ENCODE measurements around the gene UBE2J2.

UBE2J2 gene

GRCh38 chr1:1225238-1225845, 48.3 kb downstream of the UBE2J2 start:
- DNase-seq: no peak

DNA sequence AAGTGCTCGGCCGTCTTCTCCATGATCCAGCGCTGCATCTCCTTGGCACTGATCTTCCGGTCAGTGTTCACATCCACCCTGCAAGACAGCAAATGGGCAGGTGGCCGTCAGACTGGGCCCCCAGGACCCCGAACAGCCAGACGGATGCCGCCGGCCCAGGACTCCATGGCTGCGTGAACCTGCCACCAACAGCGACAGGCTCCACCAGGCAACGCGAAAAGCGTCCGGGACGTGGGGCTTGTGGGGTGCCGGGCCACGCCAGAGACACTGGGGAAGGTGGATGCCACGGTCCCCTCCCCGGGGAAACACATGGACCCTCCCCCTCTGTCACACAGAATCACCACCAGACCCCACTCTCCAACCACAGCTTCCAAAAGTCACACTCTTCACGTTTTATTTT, 49.8 kb downstream of the UBE2J2 start:
- DNase-seq: no peak

- no peak for DNase-seq
These were observed 50.3 kb downstream of the UBE2J2 start for GRCh38 chr1:1223321-1223720.

- no peak for DNase-seq
These were observed 51.0 kb downstream of the UBE2J2 start for GRCh38 chr1:1222575-1223225.

DNA sequence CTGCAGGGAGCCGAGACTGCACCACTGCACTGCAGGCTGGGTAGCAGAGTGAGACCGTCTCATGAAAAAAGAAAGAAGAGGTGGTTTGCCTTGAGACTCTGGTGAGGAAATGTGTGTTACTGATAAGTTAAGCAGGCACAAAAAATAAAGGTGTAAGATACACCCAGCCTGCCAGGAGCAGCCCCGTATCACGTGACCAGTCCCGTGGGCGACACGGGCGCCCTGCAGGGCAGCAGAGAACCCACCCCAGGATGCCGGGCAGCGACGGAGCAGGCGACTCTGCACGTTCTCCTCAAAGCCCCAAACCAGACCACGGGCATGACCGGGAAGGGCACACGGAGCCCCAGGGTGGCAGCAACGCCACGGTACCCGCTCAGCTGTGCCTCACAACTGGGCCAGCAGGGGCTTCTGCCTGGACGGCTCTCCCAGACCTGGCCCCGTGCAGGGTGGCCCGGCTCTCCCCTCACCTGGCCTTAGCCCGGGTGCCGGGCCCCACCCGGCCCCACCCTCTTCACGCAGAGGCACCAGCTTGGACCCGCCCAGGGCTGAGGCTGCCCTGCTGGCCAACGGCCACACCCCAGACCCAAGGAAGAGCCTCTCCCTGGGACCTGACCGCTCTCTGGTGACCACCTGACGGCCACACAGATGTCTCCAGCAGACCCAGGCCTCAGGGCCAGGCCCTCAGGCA, 51.6 kb downstream of the UBE2J2 start:
- DNase-seq: no peak

DNA sequence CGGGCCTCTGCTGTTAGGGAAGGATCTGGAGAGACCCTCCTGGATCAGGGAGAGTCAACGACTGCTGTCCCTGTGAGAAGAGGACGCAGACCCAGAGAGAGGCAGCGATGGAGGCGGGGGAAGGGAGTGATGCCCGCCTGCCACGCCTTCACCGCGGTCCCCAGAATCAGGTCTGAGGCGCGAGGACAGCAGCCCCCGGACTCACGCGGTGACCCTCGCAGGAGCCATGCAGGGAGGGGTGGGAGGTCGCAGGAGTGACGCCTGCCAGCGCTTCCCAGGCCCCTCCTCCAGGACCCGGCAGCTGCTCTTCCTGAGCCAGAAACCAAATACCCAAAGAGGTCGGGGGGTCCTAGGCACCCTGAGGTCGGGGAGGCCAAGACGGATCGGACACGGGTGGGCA, 53.5 kb downstream of the UBE2J2 start:
- DNase-seq: no peak

DNA sequence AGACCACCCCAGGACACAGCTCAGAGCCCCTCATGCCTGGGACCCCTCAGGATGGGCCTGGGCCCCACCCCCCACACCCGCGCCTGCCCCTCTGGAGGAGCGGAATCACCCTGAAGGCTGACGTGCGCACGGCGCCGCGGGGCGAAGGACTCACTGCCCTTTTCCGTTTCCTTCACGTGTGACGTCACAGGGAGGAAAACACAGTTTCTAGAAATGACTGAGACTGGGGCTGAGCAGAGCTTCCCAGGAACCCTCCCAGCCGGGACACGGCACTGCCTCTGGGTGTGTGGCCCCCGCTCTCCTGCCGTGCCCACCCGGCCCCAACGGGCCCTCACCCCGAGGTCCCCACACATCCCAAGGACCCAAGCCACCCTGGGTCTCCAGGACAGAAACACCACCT, 54.3 kb downstream of the UBE2J2 start:
- no peak for DNase-seq

- DNase-seq: no peak
These were observed 55.0 kb downstream of the UBE2J2 start for GRCh38 chr1:1218524-1219200.

DNA sequence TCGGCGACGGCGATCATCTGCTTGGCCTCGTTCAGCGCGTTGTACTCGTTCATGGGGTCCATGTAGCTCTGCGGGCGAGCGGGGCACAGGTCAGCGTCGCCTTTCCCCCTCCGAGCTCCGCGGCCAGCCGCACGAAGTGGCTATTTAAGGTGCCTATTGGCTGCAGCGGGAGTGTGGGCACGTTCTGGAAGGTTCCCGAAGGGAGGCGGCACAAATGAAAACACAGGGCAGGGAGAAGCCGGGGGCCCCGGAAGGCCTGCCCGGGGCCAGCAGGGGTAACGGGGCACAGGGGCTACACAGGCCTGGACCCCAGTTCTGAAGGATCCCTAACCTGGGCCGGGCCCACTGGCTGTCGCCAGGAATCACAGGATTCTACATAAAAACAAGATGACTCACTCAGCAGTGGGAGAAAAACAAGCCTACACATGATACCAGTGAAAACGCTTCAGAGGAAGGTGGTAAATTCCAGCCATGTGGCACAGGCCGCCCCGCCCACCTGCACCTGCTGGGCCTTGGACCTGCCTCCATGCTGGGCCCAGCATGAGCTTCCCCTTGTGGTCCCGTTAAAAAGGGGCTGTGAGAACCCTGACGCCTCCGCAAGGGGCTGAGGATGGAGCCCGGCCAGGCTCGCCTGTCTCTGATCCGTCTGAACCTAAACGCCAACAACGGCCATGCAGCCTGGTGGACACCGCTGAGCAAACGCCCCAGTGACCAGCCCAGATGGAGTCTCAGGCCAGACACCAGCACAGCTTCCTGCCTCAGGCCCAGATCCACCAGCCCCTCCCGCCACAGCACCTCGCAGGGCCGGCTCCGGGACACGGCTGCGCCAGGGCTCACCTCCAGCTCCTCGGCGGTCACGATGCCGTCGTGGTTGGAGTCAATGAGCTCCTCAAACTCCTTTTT, 55.8 kb downstream of the UBE2J2 start:
- no peak for DNase-seq

- no peak for DNase-seq
These were observed 56.7 kb downstream of the UBE2J2 start for GRCh38 chr1:1216770-1217620.

DNA sequence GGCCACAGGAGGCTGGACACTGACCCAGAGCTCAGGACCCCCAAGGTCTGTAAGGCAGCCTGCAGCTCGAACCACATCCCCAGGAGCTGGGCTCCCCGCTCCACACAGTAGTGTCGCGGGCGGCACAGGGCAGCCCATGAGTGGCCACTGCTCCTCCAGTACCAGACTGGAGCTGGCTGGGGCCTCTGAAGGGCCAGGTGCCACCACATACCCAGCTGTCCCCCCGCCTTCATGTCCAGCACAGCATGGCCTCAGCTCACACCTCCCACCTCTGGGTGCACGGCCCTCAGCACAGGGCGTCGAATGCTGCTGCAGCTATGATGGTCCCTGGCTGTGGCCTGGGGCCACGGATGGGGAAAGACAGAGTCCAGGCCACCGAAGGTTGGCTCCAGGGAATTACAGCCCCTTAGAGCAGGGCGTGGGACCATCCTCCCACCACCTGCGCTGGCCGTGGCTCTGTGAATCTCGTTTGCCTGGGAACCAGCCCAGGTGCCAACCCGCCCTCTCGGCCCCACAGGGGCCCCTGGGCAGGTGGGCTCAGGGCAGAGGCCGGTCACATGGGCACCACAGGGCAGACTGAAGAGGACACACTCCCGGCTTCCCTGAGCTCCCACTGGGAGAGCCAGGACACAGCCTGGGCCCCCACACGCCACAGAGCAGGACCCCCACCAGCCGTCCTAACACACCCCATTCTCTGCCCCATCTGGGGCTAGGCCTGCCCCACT, 57.6 kb downstream of the UBE2J2 start:
- no peak for DNase-seq

DNA sequence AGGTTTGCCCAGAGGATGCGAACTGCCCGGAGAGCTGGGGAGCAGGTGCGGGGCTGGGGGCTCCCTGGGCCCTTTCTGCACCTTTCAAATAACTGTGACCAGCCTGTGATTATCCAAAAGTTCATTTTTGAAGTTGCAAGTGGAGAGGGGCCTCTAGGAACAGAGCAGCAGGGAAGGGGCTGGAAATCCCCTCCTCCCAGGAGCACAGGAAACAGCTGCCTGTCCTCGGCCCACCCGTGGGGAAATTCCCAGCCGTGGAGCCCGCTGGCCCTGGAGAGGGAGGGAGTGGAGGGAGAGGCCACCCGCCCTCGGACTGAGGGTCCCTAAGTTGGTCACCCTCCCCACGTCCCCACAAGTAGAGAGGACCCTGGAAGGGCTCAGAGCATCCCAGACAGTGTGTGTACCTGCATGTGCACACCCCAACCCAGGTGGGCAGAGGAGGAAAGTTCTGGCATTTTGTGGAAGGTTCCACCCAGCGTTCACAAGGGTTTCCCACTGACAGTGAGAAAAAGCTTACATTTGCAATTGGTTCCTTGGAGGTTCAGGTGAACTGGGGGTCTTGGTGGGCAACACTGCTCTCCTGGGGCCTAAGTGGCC, 58.5 kb downstream of the UBE2J2 start:
- DNase-seq: no peak

DNA sequence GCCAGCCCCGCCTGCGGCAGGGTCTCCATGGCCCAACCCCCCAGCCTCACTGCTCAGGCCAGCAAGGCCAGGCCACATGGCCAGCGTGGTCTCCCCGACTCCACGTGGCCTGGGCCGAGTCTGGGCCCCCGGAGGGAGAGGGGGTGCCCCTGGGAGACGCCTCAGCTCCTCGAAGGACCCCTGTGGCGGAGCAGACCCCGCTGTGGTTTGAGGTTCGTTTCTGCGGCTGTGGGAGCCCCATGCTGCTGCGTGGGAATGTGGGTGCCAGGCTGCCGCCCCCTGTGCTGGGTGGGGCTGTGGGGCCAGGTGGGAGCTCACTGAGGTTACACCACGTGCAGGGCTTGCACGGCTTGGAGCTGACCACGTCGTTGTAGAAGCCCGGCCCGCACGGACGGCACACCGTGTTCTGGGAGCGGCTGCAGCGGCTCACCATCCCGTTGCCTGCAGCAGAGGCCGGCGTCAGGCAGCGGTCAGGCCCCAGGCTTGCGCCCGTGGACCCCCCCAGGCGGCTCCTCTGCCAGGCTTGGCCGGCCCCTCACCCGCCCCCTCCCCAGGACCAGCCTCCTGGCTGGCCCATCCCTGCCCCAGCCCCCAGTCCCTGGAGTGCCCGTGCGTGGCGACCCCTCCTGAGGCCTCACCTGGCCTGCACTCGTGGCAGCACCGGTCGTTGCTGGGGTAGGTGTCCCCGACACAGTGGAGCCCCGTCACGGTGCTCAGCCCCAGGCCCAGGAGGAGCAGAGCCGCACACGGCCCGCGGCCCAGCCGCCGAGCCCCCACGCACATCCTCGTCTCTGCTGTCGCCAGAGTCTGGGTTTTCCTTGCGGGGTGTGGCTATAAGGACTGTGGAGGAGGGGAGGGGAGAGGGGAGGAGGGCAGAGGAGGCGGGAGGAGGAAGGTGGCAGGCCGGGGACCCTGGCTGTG, 60.0 kb downstream of the UBE2J2 start, which contains the start of gene TNFRSF4:
TNFRSF4 (minus strand) TSS at position 809 of the 921 bp plus-strand sequence; CDS start at position 783, 26 bp downstream.
- DNase-seq: no peak

DNA sequence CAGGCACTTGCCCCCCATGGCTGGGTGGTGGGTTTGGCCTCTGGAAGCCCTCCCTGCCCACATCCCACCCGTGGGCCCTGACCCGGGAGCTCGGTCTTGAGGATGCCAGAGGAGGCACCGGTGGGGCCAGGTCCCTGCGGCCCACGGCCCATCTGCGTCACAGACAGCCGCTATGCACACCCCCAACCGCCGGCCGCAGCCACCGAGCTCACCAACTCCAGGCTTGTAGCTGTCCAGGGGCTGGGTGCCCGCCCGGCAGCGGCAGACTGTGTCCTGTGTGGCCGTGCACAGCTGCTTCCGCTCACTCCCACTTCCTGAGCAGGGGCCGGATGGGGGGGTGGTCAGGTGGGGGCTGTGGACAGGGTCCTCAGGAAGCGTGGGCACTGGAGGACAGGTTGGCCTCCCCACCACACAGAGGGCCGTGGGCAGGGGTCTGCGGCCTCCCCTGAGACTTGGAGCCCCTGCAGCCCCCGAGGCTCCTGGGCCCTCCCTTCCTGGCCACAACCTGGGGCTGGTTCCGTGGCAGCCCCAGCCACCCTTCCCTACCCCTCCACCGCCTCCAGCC, 60.8 kb downstream of the UBE2J2 start:
- no peak for DNase-seq

DNA sequence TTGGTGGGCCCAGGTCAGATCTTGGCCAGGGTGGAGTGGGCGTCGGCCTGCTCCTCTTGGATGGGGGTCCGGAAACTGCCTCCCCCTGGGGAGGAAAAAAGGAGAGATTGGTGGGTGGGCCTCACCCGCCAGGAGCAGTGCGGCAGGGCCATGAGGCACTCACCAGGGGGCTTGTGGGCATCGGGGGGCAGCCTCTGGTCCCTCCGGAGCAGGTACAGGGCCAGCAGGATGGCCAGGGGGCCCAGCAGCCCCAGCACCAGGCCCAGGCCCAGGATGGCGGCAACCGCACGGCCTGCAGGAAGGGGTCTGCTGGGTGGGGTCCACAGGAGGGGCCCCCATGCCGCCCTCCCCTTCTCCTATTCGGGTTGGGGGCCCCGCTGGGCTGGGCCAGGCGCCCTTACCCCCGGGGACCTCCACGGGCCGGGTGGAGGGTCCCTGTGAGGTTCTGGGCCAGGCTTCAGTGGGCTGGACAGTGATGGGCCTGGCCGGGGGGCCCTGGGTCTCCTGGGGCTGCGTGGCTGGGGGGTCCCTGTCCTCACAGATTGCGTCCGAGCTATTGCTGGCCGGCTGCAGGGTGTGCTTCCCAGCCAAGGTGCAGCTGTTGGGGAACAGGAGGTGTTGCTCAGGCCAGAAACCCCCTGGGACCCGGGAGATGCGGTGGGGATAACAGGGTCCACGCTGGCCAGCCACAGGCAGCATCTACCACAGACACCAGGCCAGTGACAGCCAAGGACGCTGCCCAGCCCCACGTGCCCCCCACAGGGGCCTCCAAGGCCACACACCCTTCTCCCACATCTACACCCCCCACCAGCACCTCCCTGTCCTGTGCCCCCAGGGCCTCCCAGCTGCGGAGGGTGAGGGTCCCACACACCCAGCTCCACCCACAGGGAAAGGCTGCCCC, 61.9 kb downstream of the UBE2J2 start:
- no peak for DNase-seq

DNA sequence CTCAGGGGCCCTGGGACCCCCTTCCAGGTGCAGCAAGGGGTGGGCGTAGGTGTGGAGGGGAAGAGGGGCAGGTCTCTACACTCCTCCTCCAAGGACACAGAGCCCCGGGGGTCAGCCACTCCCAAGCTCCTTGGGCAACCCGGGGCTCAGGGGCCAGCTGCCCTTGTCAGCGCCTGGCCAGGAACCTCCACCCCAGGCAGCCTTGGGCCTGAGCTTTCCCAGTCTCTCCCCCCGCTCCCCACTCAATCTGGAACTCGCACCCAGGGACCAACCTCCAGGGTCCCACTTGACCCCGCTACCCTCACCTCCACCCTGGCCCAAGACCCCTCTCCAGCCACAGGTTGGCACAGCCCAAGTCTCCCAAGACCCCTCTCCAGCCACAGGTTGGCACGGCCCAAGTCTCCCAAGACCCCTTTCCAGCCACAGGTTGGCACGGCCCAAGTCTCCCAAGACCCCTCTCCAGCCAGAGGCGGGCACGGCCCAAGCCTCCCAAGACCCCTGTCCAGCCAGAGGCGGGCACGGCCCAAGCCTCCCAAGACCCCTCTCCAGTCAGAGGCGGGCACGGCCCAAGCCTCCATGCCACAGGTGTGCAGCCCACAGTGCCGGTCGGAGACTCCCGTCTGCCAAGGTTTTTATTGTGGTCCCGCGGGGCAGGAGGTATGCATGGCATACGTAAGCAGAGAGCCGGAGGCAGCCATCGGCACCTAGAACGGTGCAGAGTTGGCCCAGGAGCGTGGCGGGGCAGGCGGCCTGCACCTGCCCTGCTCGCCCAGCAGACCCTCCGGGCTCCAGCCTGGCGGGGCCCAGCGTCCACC, 62.7 kb downstream of the UBE2J2 start:
- no peak for DNase-seq
